Stimulated activated CD4-positive, alpha-beta T cell treated with anti-CD3 and anti-CD28 coated beads, Interleukin-2, amount 100 ng/mL, for 24 hours (primary cell): Measurements from ENCODE around the gene MT1B.

Experiments used
- DNase-seq, 2 donors: peaks; one replicate each; pipeline ENCODE4 v3.0.0-alpha.2; 2020

Gene MT1B

GRCh38 chr16:56689171-56689570, 37.5 kb downstream of the MT1B start:
- DNase-seq = no peak

- DNase-seq = no peak
These were observed 38.9 kb downstream of the MT1B start for GRCh38 chr16:56690420-56691122.

GRCh38 chr16:56691885-56692284, 40.2 kb downstream of the MT1B start:
- no peak for DNase-seq

GRCh38 chr16:56695246-56695645, 43.6 kb downstream of the MT1B start:
- DNase-seq = no peak

- no peak for DNase-seq
These were observed 45.9 kb downstream of the MT1B start for GRCh38 chr16:56697456-56698155.

DNA sequence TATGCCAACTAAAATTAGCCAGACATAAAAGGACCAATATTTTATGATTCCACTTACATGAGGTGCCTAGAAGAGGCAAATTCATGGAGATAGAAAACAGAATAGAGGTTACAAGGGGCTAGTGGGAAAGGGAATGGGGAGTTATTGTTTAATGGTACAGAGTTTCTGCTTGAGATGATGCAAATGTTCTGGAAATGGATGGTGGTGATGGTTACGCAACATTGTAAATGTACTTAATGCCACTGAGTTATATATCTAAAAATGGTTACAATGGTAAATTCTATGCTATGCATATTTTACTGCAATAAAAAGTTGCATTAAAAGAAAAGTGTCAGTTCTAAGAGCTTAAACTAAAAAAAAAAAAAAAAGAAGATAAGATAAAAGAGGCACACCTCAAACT, 48.5 kb downstream of the MT1B start:
- DNase-seq = no peak

DNA sequence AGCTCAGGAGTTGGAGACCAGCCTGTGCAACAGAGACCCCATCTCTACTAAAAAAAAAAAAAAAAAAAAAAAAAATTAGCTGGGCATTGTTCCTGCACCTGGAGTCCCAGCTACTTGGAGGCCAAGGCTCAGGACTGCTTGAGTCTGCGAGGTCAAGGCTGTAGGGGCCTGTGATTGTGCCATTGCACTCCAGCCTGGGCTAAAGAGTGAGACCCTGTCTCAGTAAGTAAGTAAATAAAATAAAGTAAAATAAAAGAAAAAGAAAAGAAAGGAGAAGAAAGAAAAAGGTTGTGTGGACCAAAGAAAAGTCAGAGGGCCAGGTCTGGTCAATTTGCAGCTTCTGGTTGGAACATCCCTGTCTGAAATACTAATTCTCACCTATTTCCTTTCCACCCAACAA, 48.9 kb downstream of the MT1B start:
- DNase-seq = no peak

DNA sequence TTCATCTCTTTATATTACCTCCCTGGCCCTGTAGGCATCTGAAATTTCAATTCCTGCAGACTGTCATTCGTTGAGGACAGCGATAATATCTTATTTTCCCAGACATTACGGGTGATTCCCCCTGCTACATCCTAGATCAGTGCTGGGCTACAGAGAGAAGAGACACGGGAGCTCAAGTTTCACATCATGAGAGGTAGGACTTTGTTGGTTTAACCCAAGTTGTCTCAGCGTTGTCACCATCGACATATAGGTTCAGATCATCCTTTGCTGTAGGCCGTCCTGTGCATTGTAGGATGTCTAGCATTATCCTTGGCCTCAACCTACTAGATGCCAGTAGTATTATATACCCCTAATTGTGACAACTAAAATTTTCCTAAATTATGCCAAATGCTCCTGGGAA, 49.8 kb downstream of the MT1B start:
- DNase-seq = no peak
